HG03571 (cell line): ENCODE data around the gene OR10S1.
"Not testable (repeated sequence)": the region's sequence is repeated elsewhere in the genome, so short reads cannot be mapped to it uniquely, and the experiment has no call there.

Source experiments
- ATAC-seq: cut with Tn5 transposase; IDR thresholded peaks from one replicate; pipeline ENCODE4 v1.9.1; 2021; ENCODE audit not compliant: unreplicated experiment

Gene OR10S1, protein sequence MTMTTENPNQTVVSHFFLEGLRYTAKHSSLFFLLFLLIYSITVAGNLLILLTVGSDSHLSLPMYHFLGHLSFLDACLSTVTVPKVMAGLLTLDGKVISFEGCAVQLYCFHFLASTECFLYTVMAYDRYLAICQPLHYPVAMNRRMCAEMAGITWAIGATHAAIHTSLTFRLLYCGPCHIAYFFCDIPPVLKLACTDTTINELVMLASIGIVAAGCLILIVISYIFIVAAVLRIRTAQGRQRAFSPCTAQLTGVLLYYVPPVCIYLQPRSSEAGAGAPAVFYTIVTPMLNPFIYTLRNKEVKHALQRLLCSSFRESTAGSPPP

DNA sequence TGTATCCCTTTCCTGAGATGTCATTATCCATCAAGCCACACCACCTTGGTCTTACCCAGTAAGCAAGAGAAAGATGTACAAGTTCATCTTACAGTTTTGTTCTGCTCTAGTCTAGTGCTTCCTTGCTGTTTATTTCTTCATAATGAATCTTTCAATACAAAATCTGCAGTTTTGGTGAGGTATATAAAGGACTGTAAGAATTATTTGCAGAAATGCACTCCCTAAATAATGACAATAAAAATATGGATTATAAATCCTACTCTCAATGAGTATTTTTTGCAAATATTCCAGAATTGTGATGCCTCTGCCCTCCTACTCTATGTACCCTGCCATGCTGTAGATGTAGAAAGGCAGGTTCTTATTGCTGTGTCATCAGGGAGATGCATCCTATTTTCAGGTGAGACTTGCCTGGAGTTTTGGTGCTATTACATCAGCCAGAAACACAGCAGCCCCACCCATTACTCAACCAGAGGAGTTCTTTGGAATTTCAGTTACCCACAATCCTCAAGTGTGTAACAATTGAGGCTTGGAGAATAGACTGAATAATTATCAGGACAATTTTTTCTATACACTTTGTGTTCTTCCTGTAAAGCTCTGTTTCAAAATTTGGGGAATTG lies at the start of gene OR10S1:
Gene OR10S1 (minus strand): TSS at position 51 of the 617 bp plus-strand sequence. CDS start 117 bp downstream, outside the sequence.
- no peak for ATAC-seq

DNA sequence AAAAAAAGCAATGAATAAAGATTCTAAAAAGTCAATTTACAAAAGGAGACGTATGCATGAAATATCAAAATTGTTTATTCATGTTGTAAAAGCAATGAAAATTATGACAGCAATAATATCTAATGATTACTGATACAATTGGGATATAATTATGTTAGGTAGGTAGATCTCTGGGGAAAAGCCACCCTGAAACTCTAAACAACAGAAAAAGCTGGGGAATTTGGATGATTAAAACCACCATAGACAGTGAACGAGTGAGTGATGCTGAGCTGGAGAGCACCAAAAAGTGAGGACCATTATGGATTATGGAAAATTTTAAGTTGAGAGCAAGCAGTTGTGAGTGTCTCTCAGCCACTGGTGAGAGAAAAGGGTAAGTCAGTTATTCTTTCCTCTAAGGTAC lies 48.9 kb upstream of the OR10S1 start, which contains the start of gene OR10G8:
Gene OR10G8 (plus strand): TSS at position 301 of the 400 bp plus-strand sequence. CDS start 2,825 bp downstream, outside the sequence.
- ATAC-seq = no peak

DNA sequence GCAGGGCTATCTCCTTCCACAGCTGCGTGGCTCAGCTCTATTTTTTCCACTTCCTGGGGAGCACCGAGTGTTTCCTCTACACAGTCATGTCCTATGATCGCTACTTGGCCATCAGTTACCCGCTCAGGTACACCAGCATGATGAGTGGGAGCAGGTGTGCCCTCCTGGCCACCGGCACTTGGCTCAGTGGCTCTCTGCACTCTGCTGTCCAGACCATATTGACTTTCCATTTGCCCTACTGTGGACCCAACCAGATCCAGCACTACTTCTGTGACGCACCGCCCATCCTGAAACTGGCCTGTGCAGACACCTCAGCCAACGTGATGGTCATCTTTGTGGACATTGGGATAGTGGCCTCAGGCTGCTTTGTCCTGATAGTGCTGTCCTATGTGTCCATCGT lies 38.3 kb upstream of the OR10S1 start:
- ATAC-seq = not testable (repeated sequence)

DNA sequence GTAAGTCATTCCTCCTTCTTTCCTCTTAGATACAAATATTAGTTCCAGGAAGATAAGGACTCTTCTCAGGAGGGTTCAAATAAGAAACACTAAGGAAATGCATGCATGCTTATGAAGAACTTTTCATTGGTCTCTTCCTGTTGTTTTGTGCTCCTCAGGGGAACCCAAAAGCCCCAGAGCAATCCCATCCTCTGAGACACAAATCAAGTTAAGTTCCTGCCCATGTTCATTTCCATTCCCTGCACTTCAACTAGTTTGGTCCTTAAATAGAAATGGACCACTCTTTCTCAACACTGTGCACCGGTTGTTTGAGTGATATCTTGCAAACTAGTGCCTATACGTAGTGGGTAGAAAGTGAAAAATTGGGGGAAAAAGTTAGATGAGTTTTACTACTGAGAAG lies 35.1 kb upstream of the OR10S1 start, which contains the start of gene OR10G4:
Gene OR10G4 (plus strand): TSS at position 301 of the 400 bp plus-strand sequence. CDS start 2,578 bp downstream, outside the sequence.
- ATAC-seq = no peak

DNA sequence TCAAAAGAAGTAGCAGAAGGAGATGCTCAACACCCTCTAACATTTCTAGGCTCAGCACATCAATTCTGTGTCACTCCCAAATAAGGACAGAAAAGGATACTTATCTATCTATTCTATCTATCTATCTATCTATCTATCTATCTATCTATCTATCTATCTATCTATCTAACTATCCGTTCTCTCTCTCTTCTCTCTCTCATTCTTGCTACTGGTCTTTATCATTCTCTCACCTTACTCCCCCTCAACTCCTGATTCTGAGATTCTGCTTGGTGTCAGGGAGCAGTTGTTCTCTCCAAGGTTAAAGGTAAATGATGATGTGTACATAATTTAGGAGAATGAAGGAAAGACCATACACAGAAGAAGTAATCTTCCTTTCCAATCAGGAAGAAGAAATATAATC lies 17.5 kb upstream of the OR10S1 start, which contains the start of gene OR10G6:
Gene OR10G6 (minus strand): TSS at position 43 of the 400 bp plus-strand sequence. CDS start 0 bp downstream, at position 43.
- ATAC-seq = no peak

GRCh38 chr11:123979311-123979710 lies 1.7 kb upstream of the OR10S1 start:
- no peak for ATAC-seq

- no peak for ATAC-seq
Observed at GRCh38 chr11:123976770-123977560, 616 bp downstream of the OR10S1 start.

GRCh38 chr11:123973816-123974215 lies 3.8 kb downstream of the OR10S1 start:
- ATAC-seq = no peak

DNA sequence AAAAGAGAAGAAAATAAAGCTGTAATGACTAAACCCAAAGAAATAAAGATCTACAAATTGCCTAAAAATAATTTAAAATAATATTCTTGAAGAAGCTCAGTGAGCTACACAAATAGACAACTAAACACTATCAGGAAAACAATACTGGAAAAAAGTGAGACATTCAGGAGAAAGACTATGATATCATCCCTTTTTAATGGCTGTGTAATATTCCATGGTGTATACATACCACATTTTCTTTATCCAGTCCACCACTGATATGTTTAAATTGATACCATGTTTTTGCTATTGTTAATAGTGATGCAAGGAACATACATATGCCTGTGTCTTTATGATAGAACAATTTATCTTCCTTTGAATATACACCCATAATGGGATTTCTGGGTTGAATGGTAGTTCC lies 20.8 kb downstream of the OR10S1 start:
- no peak for ATAC-seq

- no peak for ATAC-seq
Observed at GRCh38 chr11:123945132-123945531, 32.4 kb downstream of the OR10S1 start.

- ATAC-seq = no peak
Observed at GRCh38 chr11:123943738-123944137, 33.8 kb downstream of the OR10S1 start, which contains the start of gene OR6T1. Gene OR6T1 (minus strand): TSS chr11:123943838. CDS start chr11:123943838, 0 bp downstream.

- no peak for ATAC-seq
Observed at GRCh38 chr11:123942413-123942812, 35.2 kb downstream of the OR10S1 start.

GRCh38 chr11:123939317-123939716 lies 38.3 kb downstream of the OR10S1 start, which contains the start of gene OR4D5:
Gene OR4D5 (plus strand): TSS chr11:123939617. CDS start chr11:123939617, 0 bp downstream.
- no peak for ATAC-seq
